Heart left ventricle (tissue), 16 donors: ENCODE data around the gene LTBP4. TPM values are rescaled to one million over a fixed set of nuclear protein-coding genes. Genes with fewer than 3 reads are reported as not detected.
A peak's percentile ranks its signal among the peaks of the same experiment; 100 is the strongest.

ENCODE experiments used
- ATAC-seq, 4 donors: fragments of 200-7000 bp; cut with Tn5 transposase; one replicate each; pipeline ENCODE4 v1.9.1; 2020 to 2022; ENCODE audit warnings: moderate library complexity in 4 of 4, mild to moderate bottlenecking in 3 of 4, moderate number of reproducible peaks in 1 of 4
- DNase-seq, 5 donors: peaks; one replicate each; pipeline ENCODE4 v3.0.0-alpha.2; 2020
- H3K27ac ChIP-seq, 12 donors: fragments of 200-600 bp; sonication (generic) in 4 of 12; one replicate each; pipeline versions ENCODE4 v1.5.0 to v1.8.0; 2016 to 2022; ENCODE audit warnings: mild to moderate bottlenecking in 2 of 12
- H3K27me3 ChIP-seq, 9 donors: fragments of 200-600 bp; sonication (generic) in 2 of 9; one replicate each; pipeline versions ENCODE4 v1.5.1 to v1.8.0; 2016 to 2022; ENCODE audit warnings: mild to moderate bottlenecking in 3 of 9
- H3K36me3 ChIP-seq, 9 donors: fragments of 200-600 bp; sonication (generic) in 2 of 9; one replicate each; pipeline versions ENCODE4 v1.5.0 to v1.8.0; 2018 to 2022; ENCODE audit warnings: mild to moderate bottlenecking in 2 of 9
- H3K4me1 ChIP-seq, 12 donors: fragments of 200-600 bp; sonication (generic) in 4 of 12; one replicate each; pipeline versions ENCODE4 v1.5.0 to v1.8.0; 2016 to 2022; ENCODE audit warnings: mild to moderate bottlenecking in 3 of 12
- H3K4me3 ChIP-seq, 12 donors: fragments of 200-600 bp; sonication (generic) in 4 of 12; one replicate each; pipeline versions ENCODE4 v1.5.0 to v1.8.0; 2017 to 2022; ENCODE audit warnings: mild to moderate bottlenecking in 9 of 12, moderate library complexity in 4 of 12
- H3K9me3 ChIP-seq, 12 donors: fragments of 200-600 bp; sonication (generic) in 4 of 12; one replicate each; pipeline versions ENCODE4 v1.5.0 to v1.8.0; 2016 to 2022; ENCODE audit warnings: mild to moderate bottlenecking in 1 of 12
- POLR2A ChIP-seq, 2 donors: fragments of 450-650 bp; IDR thresholded peaks; one replicate each; pipeline ENCODE4 v1.6.1; 2017; ENCODE audit warnings: antibody characterized with exemption in 2 of 2, mild to moderate bottlenecking in 2 of 2, moderate library complexity in 2 of 2
- WGBS, 4 donors: extraction: QIAGEN DNeasy Blood & Tissue Kit in 2 of 4; methylation state at CpG; one replicate each; pipeline versions ENCODE4 v1.1.5 to v1.1.7; 2013 to 2018; 5-methylcytosine and 5-hydroxymethylcytosine counted together
- intact Hi-C, 10 donors: fragments of 100-400 bp; cut with DNase I; formaldehyde crosslinking; loops; one replicate each; pipeline versions ENCODE4 v1.11.1 to v1.14.2; 2022
- polyA plus RNA-seq, 2 donors: library from polyadenylated mRNA; stranded (reverse); fragments of 200-250 nt; gene quantifications; one replicate each; pipeline ENCODE4 v1.2.3, GENCODE V29; 2013
- total RNA-seq, 9 donors: library from RNA; depleted of rRNA in 2 of 9; stranded (reverse); fragments of >200 nt in 2 of 9; fragmentation: NEBNext Ultra II Directional in 3 of 9; extraction: Animal tissue kit (Norgen Biotek cat#: 25700) in 3 of 9; gene quantifications; one replicate each; pipeline versions ENCODE4 v1.1.0 to v1.2.4, GENCODE V29; 2016 to 2023
- TF ChIP-seq, protein P1 (sequence below), 12 donors: fragments of 200-600 bp; sonication (generic) in 4 of 12; IDR thresholded peaks; one replicate each; pipeline versions ENCODE4 v1.5.0 to v1.8.0; 2018 to 2022; ENCODE audit warnings: antibody characterized with exemption in 12 of 12, mild to moderate bottlenecking in 5 of 12
- donor health status: ischemic (EF 13 %, LVEDD 7.1; RV severe dilation, severe dysfunction).
- donor health status: healthy with polysubstance abuse.
- donor health status: DM: no; HTN: yes; CAD: no.
- donor health status: DM: no; HTN: no; CAD: no.
- donor health status: ischemic (EF 25% LVEDD 6.9; RV normal size, moderate dysfunction).
- donor health status: ischemic (EF 25% LVEDD 5.7; RV mildly dilated, moderate dysfunction).
- donor health status: healthy.
- donor health status: DM: yes; HTN: yes; CAD: no.
- donor health status: ischemic (EF 35%, LVEDD 5.7; RV mildly dilated, moderate dysfunction).
- donor health status: nonischemic (EF 11% LVEDD 7.7; RV severe dilation, severe dysfunction).
- donor health status: DM: yes; HTN: yes; CAD: no.
- donor health status: PGD.
- donor health status: ischemic (EF 29% LVEDD 5.4; RV normal size, mild dysfunction).
- donor health status: nonischemic (EF 23%, LVEDD 6.1; RV moderate dilation, normal function).

Gene LTBP4
- total and polyA plus RNA-seq, 11 donors, result 95.0 to 319 (median 172) TPM

DNA sequence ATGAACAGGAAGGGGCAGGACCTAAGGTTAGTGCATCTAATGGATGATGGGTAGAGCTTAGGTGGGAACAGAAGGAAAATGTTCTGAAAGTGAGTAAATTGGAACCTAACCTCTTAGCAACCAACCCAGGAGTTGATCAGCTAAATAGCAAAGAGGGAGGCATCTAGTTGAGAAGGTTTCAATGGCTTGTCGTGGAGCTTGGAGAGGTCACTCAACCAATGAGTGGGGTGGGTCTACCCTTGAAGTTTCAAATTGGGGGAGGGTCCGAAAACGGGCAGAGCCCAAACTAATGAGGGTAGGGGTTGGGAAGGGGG is 30.2 kb upstream of the LTBP4 start:
- TF ChIP-seq POLR2A (IDR thresholded peaks at IDR 0.05), result no peak
- TF ChIP-seq, protein P1, sequence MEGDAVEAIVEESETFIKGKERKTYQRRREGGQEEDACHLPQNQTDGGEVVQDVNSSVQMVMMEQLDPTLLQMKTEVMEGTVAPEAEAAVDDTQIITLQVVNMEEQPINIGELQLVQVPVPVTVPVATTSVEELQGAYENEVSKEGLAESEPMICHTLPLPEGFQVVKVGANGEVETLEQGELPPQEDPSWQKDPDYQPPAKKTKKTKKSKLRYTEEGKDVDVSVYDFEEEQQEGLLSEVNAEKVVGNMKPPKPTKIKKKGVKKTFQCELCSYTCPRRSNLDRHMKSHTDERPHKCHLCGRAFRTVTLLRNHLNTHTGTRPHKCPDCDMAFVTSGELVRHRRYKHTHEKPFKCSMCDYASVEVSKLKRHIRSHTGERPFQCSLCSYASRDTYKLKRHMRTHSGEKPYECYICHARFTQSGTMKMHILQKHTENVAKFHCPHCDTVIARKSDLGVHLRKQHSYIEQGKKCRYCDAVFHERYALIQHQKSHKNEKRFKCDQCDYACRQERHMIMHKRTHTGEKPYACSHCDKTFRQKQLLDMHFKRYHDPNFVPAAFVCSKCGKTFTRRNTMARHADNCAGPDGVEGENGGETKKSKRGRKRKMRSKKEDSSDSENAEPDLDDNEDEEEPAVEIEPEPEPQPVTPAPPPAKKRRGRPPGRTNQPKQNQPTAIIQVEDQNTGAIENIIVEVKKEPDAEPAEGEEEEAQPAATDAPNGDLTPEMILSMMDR (IDR thresholded peaks at IDR 0.05), result peak in 1 of 12 donors; percentile 8
- ATAC-seq (no peak), DNase-seq (no peak)
- WGBS, 4 donors, result 12 to 35% (median 25%) methylated on average over 3 of the region's 3 CpGs
- Histone ChIP-seq H3K36me3 (no peaks in the 10 kb centered on the region), H3K4me1 (peaks cover 0 to 20% (median 9%) of the 10 kb centered on the region in 12 donors), H3K27ac (peak overlapping the region in 2 of 12 donors; percentile 39 to 63), H3K9me3 (no peaks in the 10 kb centered on the region), H3K4me3 (peak overlapping the region in 4 of 12 donors; percentile 20 to 50 (median 45)), H3K27me3 (peaks cover 4 to 31% (median 24%) of the 10 kb centered on the region in 9 donors)
- intact Hi-C loops, result no loop called here

DNA sequence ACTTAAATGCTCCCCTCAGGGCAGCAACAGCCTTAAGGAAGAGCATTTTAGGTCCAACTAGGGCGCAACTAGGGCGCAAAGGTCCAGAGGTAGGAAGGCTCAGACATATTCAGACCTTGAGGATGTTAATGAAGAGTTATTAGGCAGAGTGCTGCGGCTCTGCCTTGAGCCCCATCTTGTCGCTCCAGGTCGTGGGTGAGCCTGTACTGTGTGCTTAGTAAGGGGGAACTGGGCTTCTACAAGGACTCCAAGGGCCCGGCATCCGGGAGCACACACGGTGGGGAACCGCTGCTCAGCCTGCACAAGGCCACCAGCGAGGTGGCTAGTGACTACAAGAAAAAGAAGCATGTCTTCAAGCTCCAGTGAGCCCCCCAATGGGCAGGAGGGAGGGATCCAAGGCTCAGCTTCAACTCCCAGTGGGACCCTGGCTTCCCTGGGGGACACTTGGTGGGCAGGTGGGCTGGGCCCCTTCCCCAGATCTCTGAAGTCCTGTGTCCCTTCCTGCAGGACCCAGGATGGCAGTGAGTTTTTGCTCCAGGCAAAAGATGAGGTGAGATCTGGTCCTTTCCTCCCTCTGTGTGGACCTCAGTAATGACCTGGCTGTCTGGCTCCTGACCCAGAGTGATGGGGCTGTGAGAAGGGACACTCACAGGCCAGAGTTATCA is 29.2 kb upstream of the LTBP4 start:
- no peaks in the 10 kb centered on the region for H3K36me3 ChIP-seq
- 80 to 90% (median 83%) methylated on average over 8 to 10 of the region's 10 CpGs for WGBS, 4 donors
- ATAC-seq, result no peak
- H3K9me3 ChIP-seq, result no peaks in the 10 kb centered on the region
- peaks cover 4 to 22% (median 15%) of the 10 kb centered on the region in 9 donors for H3K27me3 ChIP-seq
- H3K27ac ChIP-seq, result no peak overlapping the region
- peaks cover 0 to 23% (median 9%) of the 10 kb centered on the region in 12 donors for H3K4me1 ChIP-seq
- no peak overlapping the region for H3K4me3 ChIP-seq
- intact Hi-C loops, result no loop called here
- TF ChIP-seq, protein P1 (IDR thresholded peaks at IDR 0.05), result no peak
- TF ChIP-seq POLR2A (IDR thresholded peaks at IDR 0.05), result no peak
- peak in 1 of 5 donors; percentile 43 for DNase-seq

DNA sequence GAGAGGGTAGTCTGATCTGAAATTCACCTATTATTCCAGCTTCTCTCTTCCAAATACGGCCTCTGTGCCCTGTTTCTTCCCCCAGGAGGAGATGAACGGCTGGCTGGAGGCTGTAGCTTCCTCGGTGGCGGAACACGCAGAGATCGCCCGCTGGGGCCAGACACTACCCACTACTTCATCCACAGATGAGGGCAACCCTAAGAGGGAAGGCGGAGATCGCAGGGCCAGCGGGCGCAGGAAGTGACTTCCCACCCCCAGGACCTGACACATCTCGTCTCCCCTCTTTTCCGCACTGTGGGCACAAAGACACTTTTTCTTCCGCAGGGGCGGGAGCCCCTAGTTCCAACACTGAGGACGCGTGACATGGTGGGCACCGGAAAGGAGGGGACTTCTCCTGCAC is 25.8 kb upstream of the LTBP4 start:
- TF ChIP-seq POLR2A (IDR thresholded peaks at IDR 0.05), result no peak
- TF ChIP-seq, protein P1 (IDR thresholded peaks at IDR 0.05), result no peak
- 62 to 78% (median 76%) methylated on average over 18 of the region's 18 CpGs for WGBS, 4 donors
- intact Hi-C loops, result loop anchor here in 3 of 10 donors (2.0 to 5.0 kb wide), 3 partner anchors 27 to 48 kb away; no protein-coding TSS in a partner anchor

DNA sequence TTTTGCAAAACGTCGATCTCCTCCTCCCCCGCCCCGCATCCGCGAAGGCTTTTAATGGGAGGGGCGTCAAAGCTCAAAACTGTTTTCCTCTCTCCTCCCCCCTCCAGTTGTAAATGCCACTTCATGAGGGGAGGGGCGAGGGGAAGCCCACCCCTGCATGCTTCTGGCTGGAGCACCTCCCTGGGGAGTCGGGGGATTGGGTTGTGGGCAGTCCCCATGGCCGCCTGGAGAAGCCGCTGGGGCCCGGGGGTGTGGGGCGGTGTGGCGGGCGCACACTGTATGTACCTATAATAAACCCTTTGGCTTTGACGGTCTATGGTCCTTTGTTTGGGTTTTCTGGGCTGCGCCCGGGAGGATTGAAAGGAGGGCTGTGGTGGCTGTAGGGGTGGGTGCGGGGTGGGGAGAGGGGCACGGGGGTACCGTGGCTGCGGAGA is 25.0 kb upstream of the LTBP4 start:
- intact Hi-C loops, result loop anchor here in 2 of 10 donors (5.0 kb wide), 2 partner anchors 44 to 49 kb away; no protein-coding TSS in a partner anchor
- no peak for DNase-seq
- Histone ChIP-seq H3K4me1 (peaks cover 0 to 36% (median 9%) of the 10 kb centered on the region in 12 donors), H3K27ac (peak overlapping the region in 11 of 12 donors; percentile 41 to 93 (median 79)), H3K27me3 (no peaks in the 10 kb centered on the region), H3K9me3 (no peaks in the 10 kb centered on the region), H3K4me3 (peak overlapping the region; percentile 63 to 94 (median 77)), H3K36me3 (peaks cover 0 to 25% (median 12%) of the 10 kb centered on the region in 9 donors)
- TF ChIP-seq POLR2A (IDR thresholded peaks at IDR 0.05), result no peak
- TF ChIP-seq, protein P1 (IDR thresholded peaks at IDR 0.05), result no peak
- 2 to 5% (median 3%) methylated on average over 18 to 22 of the region's 22 CpGs for WGBS, 4 donors
- ATAC-seq, result peak in 3 of 4 donors; percentile 2 to 21 (median 8)

More for the DNA sequence above, 25.8 kb upstream of the LTBP4 start:
- no peak for DNase-seq
- no peak overlapping the region for H3K4me3 ChIP-seq
- peaks cover 0 to 34% (median 9%) of the 10 kb centered on the region in 12 donors for H3K4me1 ChIP-seq
- peaks cover 0 to 17% (median 3%) of the 10 kb centered on the region in 9 donors for H3K36me3 ChIP-seq
- ATAC-seq, result no peak
- H3K27ac ChIP-seq, result no peak overlapping the region
- H3K9me3 ChIP-seq, result no peaks in the 10 kb centered on the region
- H3K27me3 ChIP-seq, result no peaks in the 10 kb centered on the region
